Stimulated activated CD8-positive, alpha-beta memory T cell treated with anti-CD3 and anti-CD28 coated beads, Interleukin-7, amount 100 ng/mL, for 4 hours (primary cell): ENCODE results near the gene PAK6.

ENCODE experiments used
- DNase-seq, 2 donors: peaks; one replicate each; pipeline ENCODE4 v3.0.0-alpha.2; 2020; ENCODE audit warnings: low read depth in 2 of 2

PAK6 gene

GRCh38 chr15:40241269-40242212 is 2.7 kb downstream of the PAK6 start:
- DNase-seq: no peak

DNA sequence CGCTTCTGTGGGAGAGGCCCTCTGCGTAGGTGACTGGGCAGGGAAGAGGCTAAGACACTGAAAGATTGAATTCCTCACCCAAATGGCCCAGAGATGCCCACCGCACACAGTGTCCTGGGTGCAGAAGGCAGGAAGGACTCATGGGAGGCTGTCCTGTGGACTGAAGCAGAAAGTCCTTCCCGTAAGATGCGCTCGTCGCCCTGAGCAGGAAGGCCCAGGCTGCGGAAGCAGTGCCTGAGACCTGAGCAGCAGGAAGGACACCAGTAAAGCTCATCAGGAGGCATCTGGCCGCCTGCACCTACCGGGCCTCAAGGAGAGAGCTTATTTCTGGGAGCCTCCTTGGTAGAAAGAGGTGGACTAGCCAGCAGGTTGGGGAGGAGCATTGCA is 3.3 kb downstream of the PAK6 start:
- no peak for DNase-seq

GRCh38 chr15:40242601-40243000 is 3.7 kb downstream of the PAK6 start:
- no peak for DNase-seq

GRCh38 chr15:40243126-40243810 is 4.4 kb downstream of the PAK6 start:
- DNase-seq: no peak

DNA sequence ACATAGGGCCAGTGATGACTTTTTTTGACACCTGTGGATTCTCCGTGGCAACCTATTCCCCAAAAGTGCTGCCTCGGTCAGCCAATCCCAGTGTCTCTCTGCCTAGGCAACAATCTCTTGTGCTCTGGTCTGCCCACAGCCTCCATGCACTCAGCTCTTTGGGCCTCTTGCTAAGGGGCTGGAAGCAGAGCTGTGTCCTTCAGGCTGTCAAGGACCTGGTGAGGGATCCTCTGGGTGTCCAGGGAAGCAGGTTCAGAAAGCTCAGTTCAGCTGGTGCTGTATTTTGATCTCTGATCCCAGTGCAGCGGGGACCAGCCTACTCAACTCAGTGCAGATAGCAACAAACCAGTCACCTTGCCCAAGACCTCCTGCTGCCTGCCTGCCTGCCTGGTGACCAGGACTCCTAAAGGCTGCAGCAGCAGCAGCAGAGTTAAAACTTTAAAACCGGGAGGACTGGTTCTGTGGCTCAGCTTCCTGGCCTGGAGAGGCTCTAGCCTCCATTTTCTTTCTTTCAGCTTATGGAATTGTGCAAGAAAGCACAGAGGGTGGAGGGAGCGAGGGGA is 6.2 kb downstream of the PAK6 start:
- no peak for DNase-seq

- no peak for DNase-seq
Measured at GRCh38 chr15:40245666-40246450, 7.0 kb downstream of the PAK6 start.

GRCh38 chr15:40246496-40247280 is 7.8 kb downstream of the PAK6 start:
- DNase-seq: no peak

DNA sequence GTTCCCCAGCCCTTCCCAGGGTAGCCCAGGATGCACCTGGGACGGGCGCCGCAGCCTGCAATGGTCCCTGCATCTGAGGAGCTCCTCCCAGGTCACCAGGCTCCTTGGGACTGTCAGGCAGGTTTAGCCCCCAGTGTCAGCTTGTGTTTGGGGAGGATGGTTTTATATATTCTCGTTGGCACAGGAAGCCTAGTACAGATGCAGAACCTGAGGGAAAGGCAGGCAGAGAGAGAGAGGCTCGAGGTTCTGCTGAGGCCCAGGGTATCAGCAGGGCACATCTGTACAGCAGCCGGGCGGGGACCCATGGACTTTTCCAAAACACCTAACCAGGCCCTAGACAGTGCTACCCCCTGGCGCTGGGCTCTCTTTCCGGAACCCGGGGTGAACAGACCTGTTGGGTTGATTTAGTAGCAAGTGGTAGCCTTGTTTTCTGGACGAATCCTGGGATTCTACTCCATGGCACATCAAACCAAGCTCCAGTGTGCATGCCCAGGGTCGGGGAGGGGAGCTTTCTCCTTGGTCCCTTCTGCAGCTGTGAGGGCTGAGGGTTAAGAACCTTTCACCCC is 8.6 kb downstream of the PAK6 start:
- DNase-seq: no peak

DNA sequence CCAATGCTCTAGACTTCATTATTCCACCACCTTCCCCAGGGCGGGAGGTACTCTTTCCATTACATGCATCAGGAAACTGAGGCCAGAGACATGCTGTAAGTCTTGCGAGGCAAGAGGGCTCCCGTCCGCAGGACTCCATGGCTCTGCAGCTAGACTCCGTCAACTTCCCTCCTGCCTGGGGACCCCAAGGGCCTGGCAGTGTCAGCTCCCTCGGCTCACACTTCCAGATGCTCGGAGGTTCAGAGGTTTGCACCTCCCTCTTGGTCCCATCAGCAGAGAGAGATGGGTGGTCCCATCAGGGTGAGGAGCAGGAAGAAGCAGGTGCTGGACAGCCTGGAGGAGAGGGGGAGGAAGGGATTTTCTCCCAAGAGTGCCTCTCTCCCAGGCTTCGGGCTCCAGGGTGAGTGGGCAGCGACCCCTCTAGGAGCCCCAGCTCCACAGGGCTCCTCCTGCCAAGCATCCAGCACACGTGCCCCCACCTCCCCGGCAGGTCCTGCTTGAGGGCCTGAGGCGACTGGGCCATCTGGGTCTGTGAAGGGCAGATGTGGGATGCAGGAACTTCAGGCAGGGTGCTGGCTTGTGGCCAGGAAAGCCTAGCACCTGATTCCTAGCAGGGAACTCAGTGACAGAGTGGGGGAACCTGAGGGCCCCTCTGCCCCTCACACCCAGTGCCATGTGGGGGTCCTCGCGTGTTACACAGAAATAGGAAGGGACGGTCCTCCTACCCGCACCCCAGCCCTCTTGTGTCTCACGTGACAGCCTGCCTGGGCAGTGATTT is 9.3 kb downstream of the PAK6 start:
- no peak for DNase-seq

GRCh38 chr15:40249477-40250303 is 10.8 kb downstream of the PAK6 start:
- no peak for DNase-seq

DNA sequence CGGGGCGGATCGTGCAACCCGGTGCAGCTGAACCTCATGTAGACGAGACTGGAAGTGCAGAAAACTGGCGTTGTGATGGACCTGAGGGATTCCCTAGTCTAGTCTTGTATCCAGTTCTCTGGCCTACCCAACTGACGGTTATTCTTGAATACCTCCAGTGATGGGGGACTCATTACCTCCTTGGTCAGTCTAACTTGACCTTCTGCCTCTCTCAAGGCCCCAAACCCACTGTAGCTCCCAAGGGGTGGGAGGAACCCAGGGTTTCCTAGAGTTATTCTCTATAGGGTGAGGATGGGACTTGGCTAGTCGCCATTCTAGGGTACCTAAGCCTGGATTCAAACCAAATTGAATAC is 11.4 kb downstream of the PAK6 start:
- DNase-seq: no peak

- DNase-seq: no peak
Measured at GRCh38 chr15:40250771-40251483, 12.1 kb downstream of the PAK6 start.

DNA sequence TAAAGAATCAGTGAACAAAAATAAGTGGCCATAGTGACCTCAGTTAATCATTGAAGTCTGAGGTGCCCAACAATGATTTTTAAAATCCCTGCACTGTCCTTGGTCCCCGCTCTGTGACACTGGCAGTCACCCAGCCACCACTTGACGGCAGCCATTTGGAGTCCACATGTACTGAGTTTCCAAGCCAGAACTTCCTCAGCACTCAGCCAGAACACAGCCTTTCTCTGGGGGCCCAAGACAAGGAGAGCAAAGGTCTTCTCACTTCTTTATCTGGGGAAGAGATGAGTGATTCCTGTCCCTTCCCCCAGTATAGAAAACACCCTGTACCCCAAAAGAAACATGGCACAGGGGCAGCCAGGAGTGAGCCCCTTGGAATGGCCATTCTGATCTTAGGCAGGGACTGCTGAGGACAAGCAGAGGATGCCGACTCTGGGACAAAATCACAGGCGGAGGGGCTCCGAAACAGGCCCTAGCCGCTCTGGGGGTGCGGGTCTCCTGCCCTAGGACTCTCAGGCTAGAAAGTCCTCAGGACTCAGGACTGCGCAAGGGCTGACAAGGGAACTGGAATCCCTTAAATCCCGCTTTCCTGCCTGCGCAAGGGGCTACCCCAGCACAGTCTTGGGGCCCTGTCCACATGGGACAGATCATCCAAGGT is 12.8 kb downstream of the PAK6 start:
- no peak for DNase-seq

- DNase-seq: no peak
Measured at GRCh38 chr15:40252141-40252437, 13.2 kb downstream of the PAK6 start.

DNA sequence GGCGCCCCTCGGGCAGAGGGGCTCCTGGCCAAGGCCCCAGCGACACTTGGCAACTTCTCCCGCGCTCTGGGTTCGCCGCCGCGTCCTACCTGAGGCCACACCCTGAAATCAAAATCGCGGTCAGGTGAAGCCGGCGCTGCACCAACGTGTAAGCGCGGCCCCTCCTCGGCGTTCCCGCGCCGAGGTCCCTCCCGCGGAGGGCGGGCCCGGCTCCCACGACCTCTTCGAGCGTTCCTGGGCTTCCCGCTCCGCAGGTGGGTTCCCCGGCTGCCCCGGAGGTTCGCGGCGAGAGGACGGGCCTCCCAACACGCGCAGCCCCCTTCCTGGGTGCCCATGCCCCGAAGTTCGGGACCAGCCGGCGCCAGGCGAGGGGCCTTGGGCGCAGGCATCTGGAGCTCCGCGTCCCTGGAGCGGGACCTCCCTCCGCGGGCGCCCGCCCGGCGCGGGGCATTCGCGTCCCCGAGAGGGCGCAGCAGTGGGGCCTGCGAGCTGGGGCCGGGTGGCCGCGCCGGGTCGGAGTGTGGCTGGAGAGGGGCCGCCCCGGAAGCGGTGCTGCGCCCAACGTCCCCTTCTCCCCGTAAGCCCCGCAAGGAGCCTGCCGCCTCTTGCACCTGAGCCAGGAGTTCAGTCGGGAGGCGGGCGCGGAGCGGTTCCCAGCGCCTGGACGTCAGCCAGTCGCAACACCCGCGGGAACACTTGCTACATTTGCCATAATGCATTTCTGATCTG is 13.7 kb downstream of the PAK6 start:
- no peak for DNase-seq

DNA sequence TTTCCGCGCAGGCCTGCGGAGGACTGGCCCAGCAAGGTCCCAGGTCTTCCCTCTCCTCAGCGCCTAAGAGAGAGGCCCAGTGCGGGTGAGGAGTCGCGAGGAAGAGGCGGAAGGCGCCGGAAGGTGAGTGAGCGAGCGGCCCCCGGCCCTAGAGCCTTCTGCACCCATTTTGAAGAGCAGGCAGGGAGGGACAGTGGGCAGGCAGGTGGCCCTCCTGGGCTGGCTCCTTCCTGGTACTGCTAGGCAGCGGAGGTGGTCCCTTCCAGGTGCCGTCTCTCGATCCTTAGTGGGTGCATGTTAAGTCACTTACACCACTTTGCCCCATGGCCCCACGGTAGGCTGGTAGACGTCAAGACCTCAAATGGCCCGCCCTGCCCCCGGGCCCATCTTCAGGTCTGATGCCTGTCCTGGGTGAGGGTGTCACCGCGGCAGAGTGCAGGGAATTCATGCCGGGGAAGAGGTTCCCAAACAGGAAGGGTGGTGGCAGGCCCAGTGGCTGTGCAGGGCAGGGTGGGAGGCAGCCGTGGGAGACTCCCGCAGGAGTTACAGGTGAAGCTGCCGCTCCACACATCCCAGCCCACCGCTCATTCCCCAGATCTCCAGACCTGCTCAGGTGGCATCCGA is 14.4 kb downstream of the PAK6 start:
- no peak for DNase-seq

DNA sequence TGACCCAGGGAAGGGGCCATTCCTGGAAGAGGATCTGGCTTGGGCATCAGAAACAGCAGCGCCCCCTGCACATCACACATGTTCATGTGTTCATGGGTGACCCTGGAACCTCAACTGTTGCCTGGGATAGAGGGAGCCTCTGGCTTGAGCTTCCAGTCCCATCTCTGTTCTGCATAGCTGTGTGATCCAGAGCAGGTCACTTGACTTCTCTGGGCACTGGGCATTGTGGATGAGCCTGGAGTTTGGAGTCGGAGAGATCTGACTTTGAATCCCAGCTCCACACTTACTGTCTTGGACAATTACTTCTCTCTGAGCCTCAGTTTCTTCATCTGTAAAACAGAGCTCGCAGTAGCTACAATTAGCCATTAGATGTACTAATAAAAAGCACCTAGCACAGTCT is 15.6 kb downstream of the PAK6 start:
- DNase-seq: no peak
